ENCODE data around the gene C16orf78. TPM values are rescaled to one million over a fixed set of nuclear protein-coding genes. Genes with fewer than 3 reads are reported as not detected.

The C16orf78 gene
- total RNA-seq, 1 experiment from 2014 or later: not detected

- TF ChIP-seq ATF2 (CRISPR knock-in tag; IDR thresholded peaks at IDR 0.05; ENCODE audit: borderline replicate concordance, low read depth): no peak
- TF ChIP-seq FOXP4 (CRISPR knock-in tag; IDR thresholded peaks at IDR 0.05): no peak
- no peak for TF ChIP-seq MAX (CRISPR knock-in tag; IDR thresholded peaks at IDR 0.05)
- no peak for TF ChIP-seq USF2 (CRISPR knock-in tag; IDR thresholded peaks at IDR 0.05)
- no peak for TF ChIP-seq ATF1 (CRISPR knock-in tag; IDR thresholded peaks at IDR 0.05)
- TF ChIP-seq GABPB1 (CRISPR knock-in tag; IDR thresholded peaks at IDR 0.05): no peak
- TF ChIP-seq AR (CRISPR knock-in tag; IDR thresholded peaks at IDR 0.05): no peak
- TF ChIP-seq RELA (CRISPR knock-in tag; IDR thresholded peaks at IDR 0.05; ENCODE audit: borderline replicate concordance): no peak
Measured at GRCh38 chr16:49353680-49354079, 19.9 kb upstream of the C16orf78 start (continued).

- POLR2A ChIA-PET: no interaction called here
- no peak for TF ChIP-seq FOXP4 (CRISPR knock-in tag; IDR thresholded peaks at IDR 0.05)
- TF ChIP-seq JUN (CRISPR knock-in tag; IDR thresholded peaks at IDR 0.05): no peak
- TF ChIP-seq ZSCAN18 (CRISPR knock-in tag; IDR thresholded peaks at IDR 0.05): no peak
- TF ChIP-seq FOXJ3 (CRISPR knock-in tag; IDR thresholded peaks at IDR 0.05; ENCODE audit: borderline replicate concordance): no peak
- TF ChIP-seq HMGXB4 (CRISPR knock-in tag; IDR thresholded peaks at IDR 0.05): no peak
- no peak for TF ChIP-seq ATF2 (CRISPR knock-in tag; IDR thresholded peaks at IDR 0.05; ENCODE audit: borderline replicate concordance, low read depth)
- no peak for TF ChIP-seq PRDM15 (CRISPR knock-in tag; IDR thresholded peaks at IDR 0.05)
- TF ChIP-seq E2F1 (CRISPR knock-in tag; IDR thresholded peaks at IDR 0.05): no peak
- no peak for TF ChIP-seq ETV6 (CRISPR knock-in tag; IDR thresholded peaks at IDR 0.05)
Measured at GRCh38 chr16:49354101-49354500, 19.5 kb upstream of the C16orf78 start.

More at GRCh38 chr16:49354101-49354500, 19.5 kb upstream of the C16orf78 start:
- H3K4me3 Mint-ChIP-seq: no peak overlapping the region
- ATAC-seq: no peak
- no peaks in the 10 kb centered on the region for H3K9me3 Mint-ChIP-seq
- H3K27me3 Mint-ChIP-seq (ENCODE audit: low read depth): peaks cover under 1% of the 10 kb centered on the region; the same call in 1 of the 2 replicates
- H3K36me3 Mint-ChIP-seq: no peaks in the 10 kb centered on the region
- H3K4me1 Mint-ChIP-seq: peaks cover 29% of the 10 kb centered on the region
- CTCF ChIA-PET: no interaction called here
- H3K27ac Mint-ChIP-seq: no peak overlapping the region
- no peak for DNase-seq (ENCODE audit: low spot score)

Data from WTC11 (cell line).